GM23248 (cell line): ENCODE data around the gene FBP2. TPM values are rescaled to one million over a fixed set of nuclear protein-coding genes. Genes with fewer than 3 reads are reported as not detected.
"Not testable (repeated sequence)": the region's sequence is repeated elsewhere in the genome, so short reads cannot be mapped to it uniquely, and the experiment has no call there.

Experiments
- DNase-seq: peaks from one replicate; pipeline ENCODE4 v3.0.0-alpha.2; 2015
- H2AFZ ChIP-seq: fragments of 200-600 bp; sonication (generic); 2 replicates; pipeline ENCODE4 v1.6.1; 2016; ENCODE audit warnings: antibody characterized with exemption
- H3F3A ChIP-seq: fragments of 200-600 bp; sonication (generic); 2 replicates; pipeline ENCODE4 v1.6.1; 2016; ENCODE audit warnings: mild to moderate bottlenecking, antibody characterized with exemption, mixed run types; ENCODE audit not compliant: insufficient read depth
- H3K27ac ChIP-seq: fragments of 200-600 bp; sonication (generic); 2 replicates; pipeline ENCODE4 v1.5.1; 2016; ENCODE audit warnings: mild to moderate bottlenecking
- H3K27me3 ChIP-seq: fragments of 200-600 bp; sonication (generic); replicated peaks from 2 replicates; pipeline ENCODE4 v1.6.1; 2016; ENCODE audit warnings: mild to moderate bottlenecking; ENCODE audit not compliant: insufficient read depth
- H3K36me3 ChIP-seq: fragments of 200-600 bp; sonication (generic); 2 replicates; pipeline ENCODE4 v1.6.1; 2016; ENCODE audit warnings: low read depth, mild to moderate bottlenecking
- H3K4me1 ChIP-seq: fragments of 200-600 bp; sonication (generic); 2 replicates; pipeline ENCODE4 v1.6.1; 2016; ENCODE audit warnings: mild to moderate bottlenecking; ENCODE audit not compliant: insufficient read depth
- H3K4me2 ChIP-seq: fragments of 200-600 bp; sonication (generic); one replicate; pipeline ENCODE4 v1.6.1; 2016; ENCODE audit warnings: mild to moderate bottlenecking; ENCODE audit not compliant: unreplicated experiment
- H3K4me3 ChIP-seq: fragments of 200-600 bp; sonication (generic); 2 replicates; pipeline ENCODE4 v1.5.1; 2016; ENCODE audit warnings: mild to moderate bottlenecking
- H3K79me2 ChIP-seq: fragments of 200-600 bp; sonication (generic); 2 replicates; pipeline ENCODE4 v1.6.1; 2016; ENCODE audit warnings: mild to moderate bottlenecking; ENCODE audit not compliant: insufficient read depth
- H3K9ac ChIP-seq: fragments of 200-600 bp; sonication (generic); 2 replicates; pipeline ENCODE4 v1.6.1; 2016; ENCODE audit warnings: mild to moderate bottlenecking
- H3K9me2 ChIP-seq: fragments of 200-600 bp; sonication (generic); 2 replicates; pipeline ENCODE4 v1.6.1; 2016; ENCODE audit warnings: mixed run types, mild to moderate bottlenecking, moderate library complexity; ENCODE audit not compliant: insufficient read depth
- H3K9me3 ChIP-seq: fragments of 200-600 bp; sonication (generic); one replicate; pipeline ENCODE4 v1.6.1; 2017; ENCODE audit warnings: low read depth
- H4K20me1 ChIP-seq: fragments of 200-600 bp; sonication (generic); 2 replicates; pipeline ENCODE4 v1.6.0; 2016; ENCODE audit not compliant: insufficient read depth
- EZH2 ChIP-seq: fragments of 200-600 bp; sonication (generic); IDR thresholded peaks from 2 replicates; pipeline ENCODE4 v1.6.1; 2018; ENCODE audit warnings: antibody characterized with exemption, mild to moderate bottlenecking; ENCODE audit not compliant: insufficient read depth, poor library complexity, severe bottlenecking
- EZH2phosphoT487 ChIP-seq: fragments of 200-600 bp; sonication (generic); IDR thresholded peaks from 2 replicates; pipeline ENCODE4 v1.6.1; 2018; ENCODE audit warnings: antibody characterized with exemption, moderate library complexity, mild to moderate bottlenecking, low read depth; ENCODE audit not compliant: insufficient read depth
- WGBS, 2 experiments: methylation state at CpG; one replicate each; pipeline ENCODE4 v1.1.6; 2015 to 2017; ENCODE audit warnings: low lambda C conversion rate in 2 of 2, low coverage in 1 of 2; ENCODE audit errors: missing lambda C conversion rate in 2 of 2; 5-methylcytosine and 5-hydroxymethylcytosine counted together
- in situ Hi-C: fragments of 300-500 bp; cut with MboI; formaldehyde crosslinking; loops from 2 replicates; pipeline ENCODE4 v1.15.0; 2020
- polyA plus RNA-seq: library from polyadenylated mRNA; unstranded; fragments of >200 nt; fragmentation: Nextera tagmentation; extraction: Ambion mirVana; gene quantifications from 2 replicates; pipeline ENCODE4 v1.2.1, GENCODE V29; 2016
- total RNA-seq: library from RNA; depleted of rRNA; stranded (reverse); fragments of >200 nt; shearing (Covaris generic); gene quantifications from 2 replicates; pipeline ENCODE4 v1.2.3, GENCODE V29; 2014

FBP2 gene
- total and polyA plus RNA-seq, 2 experiments from 2014 or later, result not detected

GRCh38 chr9:94567271-94567670, 26.4 kb downstream of the FBP2 start:
- H3K4me1 ChIP-seq, result no peaks in the 10 kb centered on the region
- H3F3A ChIP-seq, result no peaks in the 10 kb centered on the region
- H3K9me3 ChIP-seq, result no peaks in the 10 kb centered on the region
- H3K27me3 ChIP-seq, result peaks cover 4% of the 10 kb centered on the region
- 36 to 37% methylated on average over 2 of the region's 2 CpGs for WGBS, 2 experiments
- no peak overlapping the region for H3K9ac ChIP-seq
- H3K9me2 ChIP-seq, result no peaks in the 10 kb centered on the region
- no peak overlapping the region for H3K4me3 ChIP-seq
- no peak overlapping the region for H2AFZ ChIP-seq
- no peaks in the 10 kb centered on the region for H3K36me3 ChIP-seq
- in situ Hi-C loops, result no loop called here
- H4K20me1 ChIP-seq, result no peaks in the 10 kb centered on the region
- no peaks in the 10 kb centered on the region for H3K79me2 ChIP-seq
- H3K27ac ChIP-seq, result no peak overlapping the region
- no peak for DNase-seq
- no peak for TF ChIP-seq EZH2
- TF ChIP-seq EZH2phosphoT487, result no peak
- H3K4me2 ChIP-seq, result no peak overlapping the region

GRCh38 chr9:94566550-94566949, 27.1 kb downstream of the FBP2 start:
- Histone ChIP-seq H3K4me2 (no peak overlapping the region), H3K4me1 (no peaks in the 10 kb centered on the region), H3K9ac (no peak overlapping the region), H3F3A (no peaks in the 10 kb centered on the region), H3K9me3 (no peaks in the 10 kb centered on the region), H3K79me2 (no peaks in the 10 kb centered on the region), H3K36me3 (no peaks in the 10 kb centered on the region), H3K4me3 (no peak overlapping the region), H4K20me1 (no peaks in the 10 kb centered on the region), H3K9me2 (no peaks in the 10 kb centered on the region), H3K27ac (no peak overlapping the region), H3K27me3 (peaks cover 4% of the 10 kb centered on the region), H2AFZ (no peak overlapping the region)
- DNase-seq, result no peak
- in situ Hi-C loops, result no loop called here
- TF ChIP-seq EZH2phosphoT487 (no peak), EZH2 (no peak)

- H2AFZ ChIP-seq, H3F3A ChIP-seq, H3K4me2 ChIP-seq, H3K79me2 ChIP-seq, in situ Hi-C loops, H3K27ac ChIP-seq, H3K9me3 ChIP-seq, H3K27me3 ChIP-seq, H3K9me2 ChIP-seq, H3K36me3 ChIP-seq, H3K4me1 ChIP-seq, DNase-seq, H4K20me1 ChIP-seq, H3K9ac ChIP-seq, H3K4me3 ChIP-seq: not testable (repeated sequence)
- WGBS, 2 experiments, result 15 to 17% methylated on average over 3 of the region's 3 CpGs
Measured at GRCh38 chr9:94564279-94564678, 29.3 kb downstream of the FBP2 start.

- no peaks in the 10 kb centered on the region for H3K36me3 ChIP-seq
- H3K9me2 ChIP-seq, result no peaks in the 10 kb centered on the region
- no peak overlapping the region for H2AFZ ChIP-seq
- H4K20me1 ChIP-seq, result no peaks in the 10 kb centered on the region
- no peak for TF ChIP-seq EZH2phosphoT487
- TF ChIP-seq EZH2, result no peak
- no peak for DNase-seq
- no peak overlapping the region for H3K4me3 ChIP-seq
- no peak overlapping the region for H3K4me2 ChIP-seq
- in situ Hi-C loops, result no loop called here
- H3K79me2 ChIP-seq, result no peaks in the 10 kb centered on the region
- no peaks in the 10 kb centered on the region for H3K4me1 ChIP-seq
- WGBS, 2 experiments, result 3 to 8% methylated on average over 2 of the region's 2 CpGs
- no peaks in the 10 kb centered on the region for H3F3A ChIP-seq
- H3K27me3 ChIP-seq, result no peaks in the 10 kb centered on the region; the same call in 1 of the 2 replicates
- no peak overlapping the region for H3K27ac ChIP-seq
- no peak overlapping the region for H3K9ac ChIP-seq
- no peaks in the 10 kb centered on the region for H3K9me3 ChIP-seq
Measured at GRCh38 chr9:94563548-94563947, 30.1 kb downstream of the FBP2 start.

- Histone ChIP-seq H3K4me3 (no peak overlapping the region), H3F3A (no peaks in the 10 kb centered on the region), H3K27me3 (no peaks in the 10 kb centered on the region; the same call in 1 of the 2 replicates), H3K9me2 (no peaks in the 10 kb centered on the region), H3K4me1 (no peaks in the 10 kb centered on the region), H3K79me2 (no peaks in the 10 kb centered on the region), H2AFZ (no peak overlapping the region), H4K20me1 (no peaks in the 10 kb centered on the region), H3K36me3 (no peaks in the 10 kb centered on the region), H3K4me2 (no peak overlapping the region), H3K9me3 (no peaks in the 10 kb centered on the region), H3K9ac (no peak overlapping the region), H3K27ac (no peak overlapping the region)
- WGBS, 2 experiments, result 57 to 69% methylated on average over 6 of the region's 6 CpGs
- DNase-seq, result no peak
- in situ Hi-C loops, result no loop called here
- TF ChIP-seq EZH2, result no peak
Measured at GRCh38 chr9:94560237-94560636, 33.4 kb downstream of the FBP2 start.
